Astrocyte of the spinal cord (primary cell): ENCODE measurements around the gene PGK1.
A peak's percentile ranks its signal among the peaks of the same experiment; 100 is the strongest.
"Not testable (repeated sequence)": the region's sequence is repeated elsewhere in the genome, so short reads cannot be mapped to it uniquely, and the experiment has no call there.

Experiments used
- DNase-seq: peaks from one replicate; pipeline ENCODE4 v3.0.0; 2011; ENCODE audit warnings: low read depth, low spot score
- H3K4me3 ChIP-seq: 2 replicates; pipeline ENCODE4 v1.5.1; 2011; ENCODE audit warnings: low read depth, mild to moderate bottlenecking, low read length, moderate library complexity
- in situ Hi-C: cut with HindIII; loops from 2 replicates; pipeline ENCODE4 v1.10.0; 2017; ENCODE audit warnings: low sequenced_read_pairs
- TF ChIP-seq, protein P1 (sequence below): IDR thresholded peaks from 2 replicates; pipeline ENCODE4 v1.5.1; 2012; ENCODE audit warnings: low read depth, mild to moderate bottlenecking, low read length, inconsistent platforms

PGK1 gene

DNA sequence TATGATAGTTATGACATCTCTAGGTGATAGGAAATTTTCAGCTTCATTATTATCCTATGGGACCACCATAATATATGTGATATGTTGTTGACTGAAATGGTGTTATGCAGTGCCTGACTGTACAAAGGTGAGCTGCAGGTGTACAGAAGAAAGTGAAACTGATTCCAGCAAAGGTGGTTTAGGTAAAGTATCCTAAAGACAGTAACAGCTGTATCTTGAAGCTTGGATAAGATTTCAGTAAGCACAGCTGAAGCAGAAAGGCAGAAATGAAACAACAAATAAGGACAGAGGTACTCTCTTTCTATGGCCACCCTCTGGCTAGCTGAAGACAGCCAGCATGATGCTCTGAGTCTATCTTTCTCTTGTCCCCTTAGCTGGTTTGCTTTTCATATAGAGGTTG is 30.0 kb upstream of the PGK1 start:
- H3K4me3 ChIP-seq, result no peak overlapping the region
- in situ Hi-C loops, result no loop called here
- TF ChIP-seq, protein P1, sequence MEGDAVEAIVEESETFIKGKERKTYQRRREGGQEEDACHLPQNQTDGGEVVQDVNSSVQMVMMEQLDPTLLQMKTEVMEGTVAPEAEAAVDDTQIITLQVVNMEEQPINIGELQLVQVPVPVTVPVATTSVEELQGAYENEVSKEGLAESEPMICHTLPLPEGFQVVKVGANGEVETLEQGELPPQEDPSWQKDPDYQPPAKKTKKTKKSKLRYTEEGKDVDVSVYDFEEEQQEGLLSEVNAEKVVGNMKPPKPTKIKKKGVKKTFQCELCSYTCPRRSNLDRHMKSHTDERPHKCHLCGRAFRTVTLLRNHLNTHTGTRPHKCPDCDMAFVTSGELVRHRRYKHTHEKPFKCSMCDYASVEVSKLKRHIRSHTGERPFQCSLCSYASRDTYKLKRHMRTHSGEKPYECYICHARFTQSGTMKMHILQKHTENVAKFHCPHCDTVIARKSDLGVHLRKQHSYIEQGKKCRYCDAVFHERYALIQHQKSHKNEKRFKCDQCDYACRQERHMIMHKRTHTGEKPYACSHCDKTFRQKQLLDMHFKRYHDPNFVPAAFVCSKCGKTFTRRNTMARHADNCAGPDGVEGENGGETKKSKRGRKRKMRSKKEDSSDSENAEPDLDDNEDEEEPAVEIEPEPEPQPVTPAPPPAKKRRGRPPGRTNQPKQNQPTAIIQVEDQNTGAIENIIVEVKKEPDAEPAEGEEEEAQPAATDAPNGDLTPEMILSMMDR, result no peak
- DNase-seq, result no peak

DNA sequence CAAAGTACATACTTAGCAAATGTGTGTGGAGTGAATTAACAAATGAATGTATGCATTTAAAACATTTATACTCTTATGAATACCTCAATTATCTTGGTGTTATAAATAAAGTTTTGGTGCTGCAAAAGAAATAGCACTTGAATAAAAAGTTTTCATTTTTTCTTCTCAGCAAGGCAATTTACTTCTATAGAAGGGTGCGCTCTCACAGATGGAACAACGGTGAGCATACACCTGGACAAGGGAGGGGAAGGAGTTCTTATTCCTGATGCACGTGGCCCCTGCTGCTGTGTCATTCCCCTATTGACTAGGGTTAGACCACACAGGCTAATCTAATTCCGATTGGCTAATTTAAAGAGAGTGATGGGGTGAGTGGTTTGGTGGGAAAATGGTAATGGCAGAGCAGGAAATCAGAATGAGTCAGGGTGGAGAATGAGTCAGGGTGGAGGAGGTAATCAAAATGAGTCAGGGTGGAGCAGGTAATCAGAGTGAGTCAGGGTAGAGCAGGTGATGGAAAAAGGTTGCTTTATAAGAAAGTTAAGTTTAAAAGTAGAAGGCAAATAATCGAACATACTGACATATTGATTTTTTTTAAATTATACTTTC is 28.2 kb upstream of the PGK1 start:
- H3K4me3 ChIP-seq, result no peak overlapping the region
- in situ Hi-C loops, result no loop called here
- DNase-seq, result no peak
- TF ChIP-seq, protein P1, result no peak

DNA sequence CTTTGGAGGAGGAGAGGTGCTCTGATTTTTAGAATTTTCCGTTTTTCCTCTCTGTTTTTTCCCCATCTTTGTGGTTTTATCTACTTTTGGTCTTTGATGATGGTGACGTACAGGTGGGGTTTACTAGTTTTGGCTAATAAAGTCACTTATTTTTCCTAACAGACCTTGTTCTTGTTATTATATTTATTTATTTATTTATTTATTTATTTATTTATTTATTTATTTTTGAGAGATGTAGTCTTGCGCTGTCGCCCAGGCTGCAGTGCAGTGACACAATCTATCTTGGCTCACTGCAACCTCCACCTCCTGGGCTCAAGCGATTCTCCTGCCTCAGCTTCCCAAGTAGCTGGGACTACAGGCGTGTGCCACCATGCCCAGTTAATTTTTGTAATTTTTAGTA is 22.6 kb upstream of the PGK1 start:
- in situ Hi-C loops, H3K4me3 ChIP-seq, DNase-seq: not testable (repeated sequence)

DNA sequence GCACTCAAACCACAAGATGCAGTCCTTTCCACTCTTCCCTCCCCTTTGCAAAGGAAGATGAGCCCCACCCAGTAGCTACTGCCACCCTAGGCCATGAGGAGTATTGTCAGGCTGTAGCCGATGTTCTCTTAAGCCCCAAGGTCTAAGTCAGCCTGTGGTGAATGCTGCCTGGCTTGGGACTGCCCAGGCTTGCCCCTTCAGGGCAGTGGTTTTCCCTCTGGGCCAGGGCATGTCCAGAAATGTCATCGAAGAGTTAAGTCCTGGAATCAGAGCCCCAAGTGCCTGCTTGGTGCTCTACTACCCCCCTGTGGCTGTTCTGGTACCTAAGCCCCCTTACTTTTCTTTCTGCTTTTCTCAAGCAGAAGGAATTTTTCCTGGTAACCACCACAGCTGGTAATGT is 11.8 kb upstream of the PGK1 start:
- TF ChIP-seq, protein P1, result peak; percentile 38
- DNase-seq, result peak; percentile 62
- no peak overlapping the region for H3K4me3 ChIP-seq
- in situ Hi-C loops, result no loop called here

DNA sequence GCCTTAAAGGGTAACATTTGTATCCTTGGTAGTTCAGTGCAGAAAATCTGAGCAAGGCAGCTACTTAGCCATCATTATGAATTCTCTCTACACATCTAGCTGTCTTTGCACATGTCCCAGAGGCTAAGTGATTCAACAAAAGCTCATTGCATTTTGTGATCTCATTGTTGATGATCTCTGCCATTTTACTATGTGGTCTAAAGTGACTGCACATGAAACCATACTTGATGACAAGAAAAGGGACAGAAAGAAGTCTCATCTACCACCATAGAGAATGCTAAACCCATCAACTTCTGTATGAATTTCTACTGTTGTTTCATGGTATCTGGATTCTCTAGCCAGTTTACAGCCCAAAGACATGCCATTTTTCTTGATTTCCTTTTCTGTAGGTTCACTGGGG is 5.9 kb upstream of the PGK1 start:
- TF ChIP-seq, protein P1, result no peak
- H3K4me3 ChIP-seq, result no peak overlapping the region
- in situ Hi-C loops, result no loop called here
- DNase-seq, result no peak

DNA sequence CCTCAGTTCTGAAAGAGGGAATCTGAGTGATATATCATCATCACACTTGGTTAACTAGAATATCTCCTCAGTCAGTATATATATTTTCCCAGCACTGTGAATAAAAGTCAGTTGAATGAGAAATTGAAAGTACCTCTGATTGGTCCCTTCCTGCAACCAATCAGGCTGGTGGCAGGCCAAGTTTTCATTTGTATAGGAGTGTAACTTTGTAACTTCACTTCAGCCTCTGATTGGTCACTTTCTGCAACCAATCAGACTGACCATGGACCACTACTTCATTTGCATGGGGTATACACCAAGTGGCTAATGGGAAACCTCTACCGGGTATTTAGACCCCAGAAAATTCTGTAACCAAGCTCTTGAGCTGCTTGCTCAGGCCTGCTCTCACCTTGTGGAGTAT is 2.0 kb upstream of the PGK1 start:
- no peak overlapping the region for H3K4me3 ChIP-seq
- no peak for DNase-seq
- in situ Hi-C loops, result no loop called here
- TF ChIP-seq, protein P1, result no peak

DNA sequence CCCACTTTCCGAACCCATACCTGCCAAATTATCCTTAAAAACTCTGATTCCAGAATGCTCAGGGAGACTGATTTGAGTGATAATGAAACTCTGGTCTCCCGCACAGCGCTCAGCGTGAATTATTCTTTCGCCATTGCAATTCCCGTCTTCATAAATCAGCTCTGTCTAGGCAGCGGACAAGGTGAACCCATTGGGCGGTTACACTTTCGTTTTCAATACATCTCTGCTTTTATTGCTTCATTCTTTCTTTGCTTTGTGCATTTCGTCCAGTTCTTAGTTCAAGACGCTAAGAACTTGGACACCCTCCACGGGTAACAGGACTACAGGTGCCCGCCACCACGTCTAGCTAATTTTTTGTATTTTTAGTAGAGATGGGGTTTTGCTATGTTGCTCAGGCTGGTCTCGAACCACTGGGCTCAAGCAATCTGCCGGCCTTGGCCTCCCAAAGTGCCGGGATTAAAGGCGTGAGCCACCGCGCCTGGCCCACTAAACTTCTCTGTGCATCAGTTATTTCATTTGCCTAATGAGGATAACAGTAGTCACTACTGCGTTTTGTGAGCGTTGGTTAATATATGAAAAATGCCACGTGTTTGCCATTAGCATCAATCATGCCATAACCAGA is 936 bp upstream of the PGK1 start:
- in situ Hi-C loops, result no loop called here
- TF ChIP-seq, protein P1, result no peak
- H3K4me3 ChIP-seq, result peak overlapping the region; percentile 43
- no peak for DNase-seq
